ENCODE data around the gene HSPA6.

Gene HSPA6

DNA sequence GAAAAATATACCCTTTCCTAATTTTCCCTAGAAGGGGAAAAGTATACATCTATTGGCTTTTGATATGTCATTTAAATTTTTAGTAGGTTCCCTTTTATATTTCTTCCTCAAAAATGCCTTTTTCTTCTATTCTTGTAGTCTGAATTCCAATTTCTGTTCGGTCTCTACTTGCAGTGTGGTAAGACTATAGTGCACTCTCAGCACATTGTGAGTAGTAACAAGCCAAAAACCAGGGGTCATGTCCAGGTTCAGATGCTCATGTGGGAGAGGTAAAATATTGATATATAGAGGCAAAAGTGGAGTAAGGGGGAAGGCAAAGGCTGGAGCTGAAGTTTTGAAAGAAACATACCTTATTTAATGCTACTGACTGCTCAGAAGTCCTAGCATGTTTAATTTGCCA is 23.1 kb upstream of the HSPA6 start:
- Histone ChIP-seq H3K27me3 (ENCODE audit: insufficient read depth, low read length) (no peaks in the 10 kb centered on the region), H3K4me2 (ENCODE audit: low read length) (no peak overlapping the region), H3K9me3 (ENCODE audit: low read length) (no peaks in the 10 kb centered on the region), H3K9me2 (ENCODE audit: low read depth, low read length) (no peaks in the 10 kb centered on the region), H3K36me3 (ENCODE audit: insufficient read depth, low read length) (no peaks in the 10 kb centered on the region), H4K20me1 (ENCODE audit: insufficient read depth, low read length) (no peaks in the 10 kb centered on the region), H3K79me2 (ENCODE audit: insufficient read depth, low read length) (no peaks in the 10 kb centered on the region), H2AFZ (ENCODE audit: low read length) (no peak overlapping the region), H3K27ac (ENCODE audit: low read depth, low read length, poor library complexity, severe bottlenecking) (no peak overlapping the region), H3K4me3 (ENCODE audit: low read depth, low read length, poor library complexity, severe bottlenecking) (no peak overlapping the region), H3F3A (ENCODE audit: insufficient read depth, low read length) (no peaks in the 10 kb centered on the region), H3K9ac (ENCODE audit: low read length) (no peak overlapping the region), H3K4me1 (ENCODE audit: insufficient read depth, low read length, severe bottlenecking) (no peaks in the 10 kb centered on the region)
- TF ChIP-seq EZH2 (IDR thresholded peaks at IDR 0.05; ENCODE audit: borderline replicate concordance, low read length) = no peak
- TF ChIP-seq, protein P1, sequence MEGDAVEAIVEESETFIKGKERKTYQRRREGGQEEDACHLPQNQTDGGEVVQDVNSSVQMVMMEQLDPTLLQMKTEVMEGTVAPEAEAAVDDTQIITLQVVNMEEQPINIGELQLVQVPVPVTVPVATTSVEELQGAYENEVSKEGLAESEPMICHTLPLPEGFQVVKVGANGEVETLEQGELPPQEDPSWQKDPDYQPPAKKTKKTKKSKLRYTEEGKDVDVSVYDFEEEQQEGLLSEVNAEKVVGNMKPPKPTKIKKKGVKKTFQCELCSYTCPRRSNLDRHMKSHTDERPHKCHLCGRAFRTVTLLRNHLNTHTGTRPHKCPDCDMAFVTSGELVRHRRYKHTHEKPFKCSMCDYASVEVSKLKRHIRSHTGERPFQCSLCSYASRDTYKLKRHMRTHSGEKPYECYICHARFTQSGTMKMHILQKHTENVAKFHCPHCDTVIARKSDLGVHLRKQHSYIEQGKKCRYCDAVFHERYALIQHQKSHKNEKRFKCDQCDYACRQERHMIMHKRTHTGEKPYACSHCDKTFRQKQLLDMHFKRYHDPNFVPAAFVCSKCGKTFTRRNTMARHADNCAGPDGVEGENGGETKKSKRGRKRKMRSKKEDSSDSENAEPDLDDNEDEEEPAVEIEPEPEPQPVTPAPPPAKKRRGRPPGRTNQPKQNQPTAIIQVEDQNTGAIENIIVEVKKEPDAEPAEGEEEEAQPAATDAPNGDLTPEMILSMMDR (IDR thresholded peaks at IDR 0.05; ENCODE audit: low read length) = no peak

DNA sequence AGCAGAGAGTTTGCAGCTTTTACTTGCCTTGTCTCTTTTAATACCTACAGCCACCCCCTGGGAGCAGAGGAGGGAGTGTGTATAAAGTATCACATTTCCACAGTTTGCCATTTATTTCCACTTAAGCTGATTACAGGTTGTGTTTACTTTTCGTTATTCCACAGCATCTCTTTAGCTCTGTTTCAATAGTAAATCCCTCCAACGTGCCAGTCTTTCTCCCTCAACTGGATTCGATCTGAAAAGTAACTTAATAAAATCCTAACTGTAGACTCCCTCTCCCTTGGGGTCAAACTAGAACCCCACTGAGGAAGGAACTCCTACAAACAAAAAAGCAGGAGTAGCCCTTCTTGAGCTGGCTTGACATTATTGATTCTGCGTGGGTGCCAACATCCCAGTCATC is 22.2 kb upstream of the HSPA6 start:
- no peak for TF ChIP-seq EZH2 (IDR thresholded peaks at IDR 0.05; ENCODE audit: borderline replicate concordance, low read length)
- TF ChIP-seq, protein P1 (IDR thresholded peaks at IDR 0.05; ENCODE audit: low read length) = no peak
- H3F3A ChIP-seq (ENCODE audit: insufficient read depth, low read length) = no peaks in the 10 kb centered on the region

DNA sequence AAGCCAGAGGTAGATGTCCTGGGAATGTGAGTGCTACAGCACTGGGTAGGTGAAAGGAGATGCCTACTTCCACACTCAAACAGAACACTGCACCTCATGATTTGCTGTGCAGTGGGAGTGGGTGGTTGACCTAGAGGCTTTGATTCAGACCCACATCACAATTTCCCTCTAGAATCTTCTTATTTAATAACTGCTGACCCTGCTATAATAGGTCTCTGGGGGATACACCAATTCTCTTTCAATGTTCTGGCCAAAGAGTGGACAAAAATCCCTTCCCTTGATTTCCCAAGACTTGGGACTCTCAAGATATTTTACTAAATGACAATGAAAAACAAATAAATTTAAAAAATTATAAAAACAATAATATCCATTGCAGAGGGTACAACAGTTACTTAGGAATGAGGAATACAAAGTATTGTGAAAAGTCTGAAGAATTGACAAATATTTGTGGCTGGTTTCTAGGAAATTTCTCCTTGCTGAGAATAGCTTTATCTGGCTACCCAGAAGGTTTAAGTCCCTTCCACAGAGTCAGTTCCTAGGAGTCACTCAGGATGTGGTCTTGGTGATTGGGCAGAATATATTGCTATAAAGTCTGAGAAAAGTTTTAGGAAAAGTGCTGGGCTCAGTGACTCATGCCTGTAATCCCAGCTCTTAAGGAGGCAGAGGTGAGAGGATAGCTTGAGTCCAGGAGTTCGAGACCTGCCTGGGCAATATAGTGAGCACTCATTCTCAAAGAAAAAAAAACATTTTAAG is 21.5 kb upstream of the HSPA6 start:
- Histone ChIP-seq H3K4me2 (ENCODE audit: low read length) (no peak overlapping the region), H3F3A (ENCODE audit: insufficient read depth, low read length) (no peaks in the 10 kb centered on the region), H3K79me2 (ENCODE audit: insufficient read depth, low read length) (no peaks in the 10 kb centered on the region), H3K9me3 (ENCODE audit: low read length) (no peaks in the 10 kb centered on the region), H3K9me2 (ENCODE audit: low read depth, low read length) (no peaks in the 10 kb centered on the region), H3K9ac (ENCODE audit: low read length) (no peak overlapping the region), H4K20me1 (ENCODE audit: insufficient read depth, low read length) (no peaks in the 10 kb centered on the region), H3K27ac (ENCODE audit: low read depth, low read length, poor library complexity, severe bottlenecking) (no peak overlapping the region), H3K36me3 (ENCODE audit: insufficient read depth, low read length) (no peaks in the 10 kb centered on the region), H3K27me3 (ENCODE audit: insufficient read depth, low read length) (no peaks in the 10 kb centered on the region), H3K4me3 (ENCODE audit: low read depth, low read length, poor library complexity, severe bottlenecking) (no peak overlapping the region), H3K4me1 (ENCODE audit: insufficient read depth, low read length, severe bottlenecking) (no peaks in the 10 kb centered on the region), H2AFZ (ENCODE audit: low read length) (no peak overlapping the region)
- TF ChIP-seq EZH2 (IDR thresholded peaks at IDR 0.05; ENCODE audit: borderline replicate concordance, low read length) = no peak
- TF ChIP-seq, protein P1 (IDR thresholded peaks at IDR 0.05; ENCODE audit: low read length) = no peak

More for the DNA sequence above, 22.2 kb upstream of the HSPA6 start:
- H2AFZ ChIP-seq (ENCODE audit: low read length) = no peak overlapping the region
- H4K20me1 ChIP-seq (ENCODE audit: insufficient read depth, low read length) = no peaks in the 10 kb centered on the region
- no peaks in the 10 kb centered on the region for H3K36me3 ChIP-seq (ENCODE audit: insufficient read depth, low read length)
- H3K79me2 ChIP-seq (ENCODE audit: insufficient read depth, low read length) = no peaks in the 10 kb centered on the region
- no peak overlapping the region for H3K9ac ChIP-seq (ENCODE audit: low read length)
- H3K4me1 ChIP-seq (ENCODE audit: insufficient read depth, low read length, severe bottlenecking) = no peaks in the 10 kb centered on the region
- H3K27ac ChIP-seq (ENCODE audit: low read depth, low read length, poor library complexity, severe bottlenecking) = no peak overlapping the region
- no peaks in the 10 kb centered on the region for H3K9me2 ChIP-seq (ENCODE audit: low read depth, low read length)
- H3K9me3 ChIP-seq (ENCODE audit: low read length) = no peaks in the 10 kb centered on the region
- no peak overlapping the region for H3K4me2 ChIP-seq (ENCODE audit: low read length)
- H3K4me3 ChIP-seq (ENCODE audit: low read depth, low read length, poor library complexity, severe bottlenecking) = no peak overlapping the region
- H3K27me3 ChIP-seq (ENCODE audit: insufficient read depth, low read length) = no peaks in the 10 kb centered on the region
